GM21390 (cell line): ENCODE results near the gene CHTF18.

Source experiments
- ATAC-seq: cut with Tn5 transposase; IDR thresholded peaks from one replicate; pipeline ENCODE4 v1.9.1; 2021; ENCODE audit not compliant: unreplicated experiment

CHTF18 gene

GRCh38 chr16:843771-844170 is 55.4 kb downstream of the CHTF18 start:
- ATAC-seq: no peak

DNA sequence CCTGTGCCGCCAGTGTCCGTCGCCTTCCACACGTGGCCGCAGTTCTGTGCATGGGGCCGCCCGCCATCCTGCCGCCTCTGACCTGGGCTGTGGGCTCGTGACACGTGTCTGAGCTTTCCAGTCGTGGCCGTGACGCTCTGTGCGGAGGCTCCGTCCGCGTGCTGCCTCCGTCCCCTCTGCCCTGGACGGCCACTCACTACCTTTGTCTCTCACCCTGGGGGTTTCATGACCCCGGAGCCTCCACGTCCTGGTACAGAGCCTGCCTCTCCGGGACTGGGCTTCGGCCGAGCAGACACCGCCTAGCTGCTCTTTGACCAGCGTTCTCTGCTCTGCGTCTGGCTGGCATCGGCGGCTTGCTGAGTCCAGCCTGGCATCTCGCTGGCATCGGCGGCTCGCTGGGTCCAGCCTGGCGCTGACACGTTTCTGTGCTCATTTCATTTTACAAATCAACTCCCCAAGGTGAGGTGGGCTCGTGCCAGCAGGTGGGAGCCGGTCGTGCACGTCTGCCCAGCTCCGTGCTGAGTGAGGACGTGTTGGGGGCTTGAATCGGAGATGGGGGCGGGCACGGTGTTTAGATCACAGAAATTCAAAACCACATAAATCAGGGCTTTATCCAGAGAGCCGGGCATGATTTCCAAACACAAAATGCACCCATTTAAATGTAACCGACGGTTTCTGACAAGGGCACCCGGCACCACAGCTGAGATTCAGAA is 56.4 kb downstream of the CHTF18 start:
- ATAC-seq: no peak

DNA sequence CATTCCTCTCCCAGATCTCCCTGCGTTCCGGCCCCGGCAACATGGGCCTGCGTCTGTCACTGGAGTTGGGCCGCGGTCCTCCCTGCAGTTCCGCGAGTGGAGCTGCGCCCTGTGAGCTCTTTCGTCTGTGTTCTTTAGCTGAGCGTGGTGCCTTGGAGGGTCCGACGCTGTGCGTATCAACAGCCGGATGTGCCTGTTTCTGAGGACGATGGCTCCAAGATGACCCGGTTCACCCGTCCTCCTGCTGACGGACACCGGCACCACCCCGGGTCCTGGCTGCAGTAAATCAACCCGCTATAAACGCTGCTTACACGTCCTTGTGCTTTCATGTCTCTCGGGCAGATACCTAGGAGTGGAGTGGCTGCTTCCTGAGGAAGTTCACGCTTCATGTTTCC is 56.9 kb downstream of the CHTF18 start:
- ATAC-seq: no peak

GRCh38 chr16:847151-847550 is 58.7 kb downstream of the CHTF18 start:
- ATAC-seq: no peak
